NOMO-1 (cell line): ENCODE measurements around the gene CCDC92.
"Not testable (repeated sequence)": the region's sequence is repeated elsewhere in the genome, so short reads cannot be mapped to it uniquely, and the experiment has no call there.

Source experiments
- DNase-seq, 2 experiments: peaks; one replicate each; lab custom pipeline; 2025; ENCODE audit not compliant: unreplicated experiment in 2 of 2; lab: John Stamatoyannopoulos, UW

The CCDC92 gene

DNA sequence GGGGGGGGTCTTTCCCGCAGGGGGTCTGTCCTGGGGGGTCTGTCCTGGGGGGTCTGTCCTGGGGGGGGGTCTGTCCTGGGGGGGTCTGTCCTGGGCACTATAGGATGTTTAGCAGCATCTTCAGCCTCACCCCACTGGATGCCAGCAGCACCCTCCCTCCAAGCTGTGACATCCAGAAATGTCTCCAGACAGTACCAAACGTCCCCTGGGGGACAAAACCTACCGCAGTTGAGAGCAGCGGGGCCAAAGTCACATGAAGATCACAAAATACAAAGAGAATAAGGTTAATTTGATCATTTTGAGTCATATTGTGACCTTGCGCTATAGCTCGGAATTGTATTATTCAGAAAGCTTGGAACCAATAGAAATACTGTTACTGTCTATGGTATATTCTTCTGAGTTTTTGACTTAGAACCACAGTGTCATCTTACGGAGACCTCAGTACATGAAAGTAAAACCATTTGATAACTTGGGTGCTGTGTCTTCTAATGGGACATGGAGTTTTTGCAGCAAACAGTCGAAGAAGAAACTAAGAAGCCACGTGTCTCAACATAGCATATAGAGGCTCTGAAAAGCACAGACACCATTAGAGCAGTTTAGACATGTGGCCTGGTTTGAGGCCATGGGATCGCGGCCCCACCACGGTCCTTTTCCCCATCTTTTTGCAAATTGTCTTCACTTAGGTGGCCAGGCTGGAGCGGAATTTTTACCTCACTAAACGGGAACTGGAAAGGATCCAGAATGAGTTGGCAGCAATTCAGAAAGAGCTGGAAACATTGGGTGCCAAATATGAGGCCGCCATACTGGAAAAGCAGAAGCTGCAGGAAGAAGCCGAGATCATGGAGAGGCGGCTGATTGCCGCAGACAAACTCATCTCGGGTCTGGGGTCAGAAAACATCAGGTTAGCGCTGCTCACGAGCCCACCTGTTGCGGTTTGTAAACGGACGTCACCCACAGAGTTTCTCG lies 59.9 kb downstream of the CCDC92 start:
- DNase-seq = peak in 1 of 2 experiments; percentile 9

DNA sequence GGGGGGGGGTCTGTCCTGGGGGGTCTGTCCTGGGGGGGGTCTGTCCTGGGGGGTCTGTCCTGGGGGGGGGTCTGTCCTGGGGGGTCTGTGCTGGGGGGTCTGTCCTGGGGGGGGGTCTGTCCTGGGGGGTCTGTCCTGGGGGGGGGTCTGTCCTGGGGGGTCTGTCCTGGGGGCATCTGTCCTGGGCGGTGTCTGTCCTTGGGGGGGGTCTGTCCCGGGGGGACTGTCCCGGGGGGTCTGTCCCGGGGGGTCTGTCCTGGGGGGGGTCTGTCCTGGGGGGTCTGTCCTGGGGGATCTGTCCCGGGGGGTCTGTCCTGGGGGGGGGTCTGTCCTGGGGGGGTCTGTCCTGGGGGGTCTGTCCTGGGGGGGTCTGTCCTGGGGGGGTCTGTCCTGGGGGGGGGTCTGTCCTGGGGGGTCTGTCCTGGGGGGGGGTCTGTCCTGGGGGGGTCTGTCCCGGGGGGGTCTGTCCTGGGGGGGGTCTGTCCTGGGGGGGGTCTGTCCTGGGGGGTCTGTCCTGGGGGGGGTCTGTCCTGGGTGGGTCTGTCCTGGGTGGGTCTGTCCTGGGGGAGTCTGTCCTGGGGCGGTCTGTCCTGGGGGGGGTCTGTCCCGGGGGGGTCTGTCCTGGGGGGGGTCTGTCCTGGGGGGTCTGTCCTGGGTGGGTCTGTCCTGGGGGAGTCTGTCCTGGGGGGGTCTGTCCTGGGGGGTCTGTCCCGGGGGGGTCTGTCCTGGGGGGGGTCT lies 60.8 kb downstream of the CCDC92 start:
- not testable (repeated sequence) for DNase-seq

DNA sequence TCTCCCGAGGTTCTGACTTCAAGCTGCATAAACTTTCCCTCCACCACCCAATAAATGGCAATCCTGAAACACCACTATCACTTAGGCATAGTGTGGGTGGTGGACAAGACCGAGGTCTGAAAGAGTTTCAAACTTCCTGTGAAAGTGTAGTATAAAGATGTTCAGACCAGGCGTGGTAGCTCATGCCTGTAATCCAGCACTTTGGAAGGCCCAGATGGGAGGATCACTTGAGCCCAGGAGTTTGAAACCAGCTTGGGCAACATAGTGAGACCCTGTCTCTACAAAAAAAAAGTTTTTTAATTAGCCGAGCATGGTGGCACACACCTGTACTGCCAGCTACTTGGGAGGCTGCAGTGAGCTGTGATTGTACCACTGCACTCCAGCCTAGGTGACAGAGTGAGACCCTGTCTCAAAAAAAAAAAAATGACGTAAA lies 61.9 kb downstream of the CCDC92 start:
- peak in 1 of 2 experiments; percentile 36 for DNase-seq

DNA sequence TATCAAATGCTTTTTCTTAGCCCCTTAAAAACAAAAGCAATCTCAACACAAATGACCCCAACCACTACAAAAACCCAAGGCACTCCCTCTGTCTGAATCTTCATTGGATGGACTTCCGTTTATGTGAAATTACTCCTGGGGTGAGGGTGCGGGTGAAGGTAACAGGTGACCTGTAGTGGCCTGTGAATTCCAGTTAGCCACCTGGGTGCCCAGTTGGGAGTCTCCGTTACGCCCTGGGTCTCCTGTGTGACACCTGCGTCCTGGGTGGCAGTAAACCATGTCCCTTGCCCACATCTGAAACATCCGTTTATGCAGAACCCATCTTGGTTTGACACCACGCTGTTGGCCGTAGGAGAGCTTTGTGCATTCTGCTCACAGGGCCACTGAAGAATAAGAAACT lies 62.6 kb downstream of the CCDC92 start:
- no peak for DNase-seq

DNA sequence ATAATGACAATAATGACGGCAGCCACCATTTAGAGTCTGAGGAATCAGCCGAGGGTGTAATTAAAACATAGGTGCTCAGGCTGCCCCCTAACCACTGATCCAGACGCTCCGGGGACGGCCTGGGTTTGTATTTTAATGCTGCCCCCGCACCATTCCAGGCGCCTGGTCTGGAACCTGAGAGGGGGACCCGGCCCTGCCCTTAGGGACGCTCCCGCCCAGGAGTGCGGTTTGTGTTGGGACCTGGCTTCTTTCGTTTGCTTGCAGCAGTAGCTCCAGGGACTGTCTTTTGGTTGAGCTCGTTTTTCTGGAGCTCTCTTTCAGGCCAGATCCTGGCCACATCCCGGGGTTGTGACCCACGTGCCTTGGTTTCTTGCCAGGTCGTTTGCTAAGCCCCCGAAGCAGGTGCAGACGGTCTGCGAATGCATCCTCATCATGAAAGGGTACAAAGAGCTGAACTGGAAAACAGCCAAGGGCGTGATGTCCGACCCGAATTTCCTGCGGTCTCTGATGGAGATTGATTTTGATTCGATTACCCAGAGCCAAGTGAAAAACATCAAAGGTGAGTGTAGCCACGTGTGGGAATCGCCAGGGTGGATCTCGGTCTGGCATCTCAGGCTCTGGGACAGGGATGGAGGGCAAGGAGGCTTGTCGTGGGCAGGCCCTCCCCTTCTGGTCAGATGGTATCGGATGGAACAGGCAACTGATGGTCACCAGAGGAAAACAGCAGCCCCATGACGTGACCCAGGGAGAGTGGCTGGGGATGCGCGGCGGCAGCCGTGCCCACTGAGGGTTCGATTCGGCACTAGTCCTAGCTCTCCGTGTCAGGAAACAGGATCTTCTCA lies 63.5 kb downstream of the CCDC92 start:
- no peak for DNase-seq

DNA sequence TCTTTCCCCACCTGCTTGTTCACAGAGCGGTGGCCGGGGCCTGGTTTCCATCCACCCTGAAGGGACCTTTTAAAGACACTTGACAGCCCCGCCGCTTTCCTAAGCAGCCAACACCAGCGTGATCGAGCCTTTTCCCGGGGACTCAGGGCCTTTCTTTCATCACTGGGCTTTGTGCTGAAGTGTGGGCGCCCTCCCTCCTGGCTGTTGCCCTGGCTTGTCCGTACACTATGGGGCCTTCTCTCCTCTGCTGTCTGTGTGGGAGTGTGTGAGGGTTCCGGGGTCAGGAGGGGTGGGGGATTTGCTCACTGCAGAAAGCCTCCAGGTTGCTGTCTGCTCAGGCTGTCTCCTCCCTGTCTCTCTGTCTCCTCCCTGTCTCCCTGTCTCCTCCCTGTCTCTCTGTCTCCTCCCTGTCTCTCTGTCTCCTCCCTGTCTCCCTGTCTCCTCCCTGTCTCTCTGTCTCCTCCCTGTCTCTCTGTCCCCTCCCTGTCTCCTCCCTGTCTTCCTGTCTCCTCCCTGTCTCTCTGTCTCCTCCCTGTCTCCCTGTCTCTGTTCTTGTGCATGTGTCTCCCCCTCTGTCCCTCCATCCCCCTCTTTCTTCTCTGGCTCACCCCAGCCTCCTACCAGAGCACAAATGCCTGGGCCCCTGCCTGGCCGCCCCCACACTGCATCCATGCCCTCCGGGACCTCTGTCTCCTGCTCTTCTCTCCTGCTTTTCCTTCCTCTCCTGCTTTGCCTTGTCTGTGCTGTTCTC lies 64.7 kb downstream of the CCDC92 start:
- DNase-seq = no peak

DNA sequence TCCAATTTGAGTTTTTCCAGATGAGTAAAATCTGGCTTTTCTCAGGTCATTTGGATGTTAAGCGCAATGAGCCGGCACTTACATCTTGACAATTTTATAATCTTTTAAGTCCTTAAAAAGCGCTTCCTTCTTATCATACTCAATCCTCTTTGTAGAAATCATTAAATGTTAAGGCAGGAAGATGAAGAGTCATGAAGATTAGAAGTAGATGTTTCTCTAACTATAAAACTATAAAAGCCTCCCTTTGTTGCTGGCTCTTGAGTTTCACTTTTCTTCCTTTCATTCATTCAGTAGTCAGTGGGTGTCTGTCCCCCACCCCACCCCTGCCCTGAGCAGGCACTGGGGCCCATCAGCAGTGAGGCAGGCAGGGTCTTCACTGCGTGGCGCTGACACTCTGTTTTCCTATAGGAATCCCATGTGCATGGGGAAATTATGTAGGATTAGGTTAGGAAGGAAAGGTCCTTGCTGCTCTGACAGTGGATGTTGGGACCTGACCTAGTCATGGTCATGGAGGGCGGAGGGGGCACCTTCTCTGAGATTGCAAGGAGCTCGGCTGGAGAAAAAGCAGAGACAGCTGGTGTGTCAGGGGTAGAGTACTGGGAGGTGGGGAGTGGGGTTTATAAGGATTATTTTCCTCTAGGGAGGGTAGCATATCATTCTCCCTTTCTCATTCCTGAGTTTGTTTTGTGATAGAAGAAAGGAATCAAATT lies 65.8 kb downstream of the CCDC92 start:
- DNase-seq = no peak

DNA sequence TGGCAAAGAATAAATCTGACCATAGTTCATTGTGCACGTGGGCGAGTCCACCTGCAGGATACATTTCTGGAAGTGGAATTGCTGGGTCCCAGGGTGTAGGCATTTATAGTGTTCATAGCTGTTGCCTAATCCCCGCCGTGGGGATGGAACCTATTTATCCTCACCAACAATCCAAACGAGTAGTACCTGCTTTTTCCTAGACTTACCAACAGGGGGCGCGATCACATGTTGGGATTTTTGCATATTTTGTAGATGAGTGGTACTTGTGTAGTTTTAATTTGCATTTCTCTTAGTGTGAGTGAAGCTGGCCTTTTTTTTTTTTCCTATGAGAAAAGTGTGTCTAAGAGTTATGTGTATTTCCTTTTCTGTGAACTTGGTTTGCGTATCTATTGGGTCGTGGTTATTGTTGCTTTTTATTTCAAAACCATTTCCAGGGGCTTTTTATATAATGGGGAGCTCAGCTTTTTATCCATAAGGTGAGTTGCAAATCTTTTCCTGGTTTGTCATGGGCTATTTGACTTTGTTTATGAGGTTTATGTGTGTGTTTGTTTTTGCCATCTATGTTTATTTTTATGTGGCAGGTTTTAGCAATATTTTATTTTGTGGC lies 67.2 kb downstream of the CCDC92 start:
- DNase-seq = peak; percentile 25 to 45

DNA sequence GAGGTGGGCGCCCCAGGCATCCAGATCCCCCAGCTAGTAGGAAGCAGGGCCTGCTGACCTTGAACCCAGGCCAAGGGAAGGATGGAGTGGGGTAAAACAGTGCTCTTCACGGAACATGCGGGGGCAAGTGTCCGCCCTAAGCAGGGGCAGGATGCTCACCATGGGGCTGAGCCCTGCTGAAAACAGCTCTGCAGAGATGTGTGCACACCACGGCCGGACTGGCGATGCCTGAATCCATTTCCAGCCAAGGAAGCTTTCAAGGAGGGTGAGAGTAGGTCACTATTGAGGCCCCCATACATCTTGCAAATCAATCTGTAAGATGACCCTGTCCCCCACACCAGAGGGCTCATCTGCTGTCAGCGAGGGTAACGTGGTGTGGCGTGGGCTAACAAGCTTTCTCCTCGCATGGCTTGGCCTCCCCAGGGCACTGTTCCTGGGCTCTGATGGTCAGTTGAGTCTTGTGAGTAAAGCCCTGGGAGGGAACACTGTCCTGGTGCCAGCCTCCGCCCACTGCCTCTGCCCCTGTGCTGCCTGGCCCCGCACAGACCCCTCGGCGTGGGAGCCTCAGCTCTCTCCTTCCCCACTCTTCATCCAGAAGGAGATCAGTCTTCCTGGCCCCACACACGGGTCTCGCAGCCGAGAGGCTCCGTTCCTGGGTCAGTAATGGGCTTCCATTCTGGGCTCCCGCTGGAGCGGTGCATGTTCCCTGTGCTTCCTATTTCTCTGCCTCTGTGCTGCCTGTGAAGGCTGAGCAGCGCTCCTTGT lies 69.1 kb downstream of the CCDC92 start:
- no peak for DNase-seq

DNA sequence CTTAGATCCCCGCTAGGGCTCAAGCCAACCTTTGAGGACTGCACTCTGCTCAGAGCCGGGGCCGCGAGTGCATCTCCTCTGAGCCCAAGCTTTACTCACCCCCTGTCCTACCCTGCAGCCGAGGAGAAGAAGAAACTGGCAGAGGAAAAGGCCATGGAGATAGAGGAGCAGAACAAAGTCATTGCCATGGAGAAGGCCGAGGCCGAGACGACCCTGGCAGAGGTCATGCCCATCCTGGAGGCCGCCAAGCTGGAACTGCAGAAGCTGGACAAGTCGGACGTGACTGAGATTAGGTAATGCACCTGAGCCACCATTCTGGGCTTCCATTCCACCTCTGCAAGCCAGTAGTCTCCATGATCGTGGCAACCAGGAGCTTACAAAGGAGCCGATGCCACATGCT lies 69.8 kb downstream of the CCDC92 start:
- no peak for DNase-seq

DNA sequence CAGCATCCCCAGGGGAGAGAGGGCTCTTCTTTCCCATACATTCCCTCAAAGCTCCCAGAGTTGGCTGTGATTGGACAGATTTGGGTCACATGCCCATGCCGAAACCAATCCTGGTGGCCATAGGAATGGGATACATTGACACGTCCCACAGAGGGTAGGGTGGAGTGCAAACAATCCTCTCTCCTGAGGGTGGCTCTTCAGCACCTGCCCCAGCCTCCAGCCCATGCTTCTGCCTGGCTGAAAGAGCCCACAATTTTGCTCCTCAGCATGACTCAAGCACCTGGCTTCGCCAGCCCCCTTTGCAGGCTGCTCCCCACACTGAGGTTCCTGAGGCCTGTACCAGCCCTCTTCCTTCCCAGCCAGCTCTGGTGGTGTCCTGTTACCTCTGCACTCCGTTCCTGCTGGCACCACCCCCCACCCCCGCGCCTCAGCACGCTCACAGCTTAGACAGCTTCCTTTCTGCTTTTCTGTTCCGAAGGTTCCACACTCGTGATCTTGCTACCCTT lies 71.7 kb downstream of the CCDC92 start:
- DNase-seq = no peak

DNA sequence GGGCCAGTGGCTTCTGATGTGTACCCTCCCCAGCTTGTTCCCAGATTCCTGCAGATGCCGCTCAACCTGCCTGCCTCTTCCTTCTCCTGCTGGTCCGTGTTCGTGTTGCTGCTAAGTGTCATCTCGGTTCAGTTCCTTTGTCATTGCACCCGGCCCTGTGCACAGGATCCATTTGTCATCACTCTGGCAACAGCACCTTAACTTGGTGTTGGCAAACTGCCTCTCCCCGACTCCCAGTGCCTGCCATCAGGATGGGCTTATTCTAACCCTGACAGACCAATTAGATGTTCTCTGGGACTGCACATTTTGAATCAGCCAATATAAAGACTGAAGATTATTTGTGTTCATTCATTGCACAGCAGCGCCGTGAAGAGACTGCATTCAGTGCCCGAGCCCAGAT lies 73.3 kb downstream of the CCDC92 start:
- no peak for DNase-seq

DNA sequence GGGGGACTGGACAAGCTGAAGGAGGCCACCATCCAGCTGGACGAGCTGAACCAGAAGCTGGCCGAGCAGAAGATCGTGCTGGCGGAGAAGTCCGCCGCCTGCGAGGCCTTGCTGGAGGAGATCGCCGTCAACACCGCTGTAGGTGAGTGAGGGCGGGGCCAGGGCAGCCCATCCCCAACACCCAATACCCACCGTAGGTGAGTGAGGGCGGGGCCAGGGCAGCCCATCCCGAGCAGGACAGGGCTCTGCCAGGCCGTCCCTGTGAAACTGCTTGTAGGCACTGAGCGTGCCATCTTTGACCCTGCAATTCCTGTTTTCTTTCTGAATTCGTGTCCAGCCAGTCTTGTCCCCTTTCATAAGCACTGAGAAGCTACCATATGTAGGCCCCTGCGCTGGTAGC lies 74.0 kb downstream of the CCDC92 start:
- no peak for DNase-seq

DNA sequence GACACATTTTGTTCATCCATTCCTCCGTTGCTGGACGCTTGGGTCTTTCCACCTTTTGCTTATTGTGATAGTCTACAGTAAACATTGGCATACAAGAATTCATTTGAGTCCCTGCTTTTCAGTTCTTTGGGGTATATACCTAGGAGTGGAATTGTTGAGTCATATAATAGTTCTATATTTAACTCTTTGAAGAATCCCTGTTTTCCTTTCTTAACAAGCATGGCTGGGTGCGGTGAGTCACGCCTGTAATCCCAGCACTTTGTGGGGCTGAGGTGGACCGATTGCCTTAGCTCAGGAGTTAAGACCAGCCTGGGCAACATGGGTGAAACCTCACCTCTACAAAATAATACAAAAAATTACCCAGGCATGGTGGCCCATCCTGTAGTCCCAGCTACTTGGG lies 75.4 kb downstream of the CCDC92 start:
- no peak for DNase-seq

DNA sequence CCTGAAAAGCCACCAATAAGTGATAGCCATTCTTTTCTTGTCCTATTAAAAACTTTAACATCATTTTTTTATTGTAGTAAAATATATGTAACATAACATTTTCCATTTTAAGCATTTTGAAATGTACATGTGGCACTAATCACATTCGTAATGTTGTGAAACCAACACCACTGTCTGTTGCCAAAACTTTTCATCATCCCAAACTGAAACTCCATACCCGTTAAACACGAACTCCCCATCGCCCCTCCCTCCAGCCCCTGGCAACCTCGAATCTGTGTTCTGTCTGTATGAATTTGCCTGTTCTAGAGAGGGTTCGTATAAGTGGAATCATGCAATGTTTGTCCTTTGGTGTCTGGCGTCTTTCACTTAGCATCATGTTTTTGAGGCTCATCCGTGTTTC lies 75.9 kb downstream of the CCDC92 start:
- no peak for DNase-seq

DNA sequence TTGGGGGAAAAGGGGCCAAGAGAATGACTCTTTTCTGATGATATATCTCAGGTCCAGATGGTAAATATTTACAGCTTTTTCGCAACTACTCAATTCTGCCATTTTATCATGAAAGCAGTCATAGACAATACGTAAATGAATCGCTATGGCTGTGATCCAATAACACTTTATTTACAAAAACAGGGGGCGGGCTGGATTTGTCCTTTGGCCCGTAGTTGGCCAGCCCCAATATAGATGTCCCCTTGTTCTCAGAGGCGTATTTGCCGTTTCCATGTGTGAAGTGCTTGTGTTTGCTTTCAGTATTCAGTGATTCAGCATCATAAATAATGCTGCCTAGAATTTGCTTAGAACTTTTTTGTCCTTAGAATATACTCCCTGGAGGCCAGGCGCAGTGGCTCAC lies 77.2 kb downstream of the CCDC92 start:
- DNase-seq = no peak

DNA sequence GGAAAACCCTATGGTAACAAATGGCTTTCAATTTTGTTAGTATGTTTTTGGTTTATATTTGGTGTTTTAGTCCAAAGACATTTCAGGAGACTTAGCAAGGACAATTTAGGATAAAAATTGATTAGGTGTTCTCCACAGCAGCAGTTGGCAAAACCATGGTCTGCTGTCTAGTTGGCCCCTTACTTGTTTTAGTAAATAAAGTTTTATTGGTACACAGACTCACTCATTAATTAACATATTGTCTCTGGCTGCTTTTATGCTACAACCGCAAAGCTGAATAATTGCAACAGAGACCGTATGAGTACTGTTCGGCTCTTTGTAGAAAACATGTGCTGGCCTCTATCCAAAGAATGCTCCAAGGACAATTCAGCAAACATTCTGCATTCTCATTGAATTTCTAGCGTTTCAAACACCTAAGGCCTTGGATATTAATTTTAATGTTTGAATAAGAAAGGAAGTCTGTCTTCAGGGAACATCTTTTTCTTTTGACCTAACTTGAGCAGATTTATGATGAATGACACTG lies 77.7 kb downstream of the CCDC92 start:
- DNase-seq = no peak

DNA sequence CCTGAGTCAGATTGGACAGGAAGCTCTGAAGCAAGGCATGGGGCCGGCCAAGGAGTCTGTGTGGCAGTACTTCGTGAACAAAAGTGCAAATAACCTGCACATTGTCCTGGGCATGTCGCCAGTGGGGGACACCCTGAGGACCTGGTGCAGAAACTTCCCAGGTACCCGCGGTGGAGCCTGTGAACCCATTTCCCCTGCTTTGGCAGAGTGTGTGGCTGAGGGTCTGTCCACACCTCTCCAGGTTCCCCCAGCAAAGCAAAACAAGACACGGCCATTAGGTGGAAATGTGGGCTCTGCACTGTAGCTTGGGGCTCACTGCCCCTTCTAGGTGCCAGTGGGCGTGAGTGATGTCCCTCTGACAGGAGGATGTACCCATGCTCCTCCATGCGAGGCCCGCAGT lies 79.4 kb downstream of the CCDC92 start:
- DNase-seq = no peak
